ENCODE results near the gene MAP4K3.
"Not testable (repeated sequence)": the region's sequence is repeated elsewhere in the genome, so short reads cannot be mapped to it uniquely, and the experiment has no call there.

MAP4K3 gene

DNA sequence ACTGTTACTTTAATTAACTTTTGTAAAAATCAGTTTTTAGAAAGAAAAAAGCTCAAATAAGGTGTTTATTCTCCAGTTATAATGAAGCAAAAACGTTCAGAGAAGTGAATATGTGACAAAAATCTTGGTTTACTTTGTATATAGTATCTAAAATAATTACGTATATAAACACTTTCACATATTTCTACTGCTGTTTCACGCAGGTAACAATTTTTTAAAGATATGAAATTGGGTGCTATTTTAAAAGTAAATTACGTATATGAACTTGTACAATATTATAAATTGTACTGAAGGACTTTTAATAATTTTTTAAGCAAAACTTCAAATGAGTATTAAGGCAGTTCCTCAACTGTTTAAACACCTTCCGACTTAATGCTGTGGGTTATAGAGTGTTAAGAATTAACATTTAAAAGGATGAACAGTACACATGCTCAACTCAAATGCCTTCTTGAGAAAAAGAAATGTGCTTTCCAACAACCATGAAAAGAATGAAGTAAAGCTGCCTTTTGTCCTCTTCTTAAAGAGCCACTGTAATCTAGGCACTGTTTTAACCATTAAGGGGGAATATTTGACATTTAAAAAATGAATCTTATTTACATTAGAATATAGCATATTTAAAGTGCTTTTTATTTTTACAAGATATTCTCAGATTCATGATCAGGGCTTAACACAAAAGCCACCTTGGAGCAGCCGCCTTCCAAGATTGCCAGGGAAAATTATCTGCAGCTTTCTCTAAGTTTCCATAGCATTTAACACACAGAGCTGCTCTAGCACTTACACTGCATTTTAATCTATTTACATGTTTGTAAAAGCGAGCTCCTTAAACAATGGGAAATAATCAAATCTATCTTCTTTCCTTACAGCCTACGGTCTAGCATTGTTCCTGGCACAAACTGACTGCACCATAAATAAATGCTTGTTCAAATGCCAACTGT is 136.8 kb downstream of the MAP4K3 start:
- no peak for DNase-seq

DNA sequence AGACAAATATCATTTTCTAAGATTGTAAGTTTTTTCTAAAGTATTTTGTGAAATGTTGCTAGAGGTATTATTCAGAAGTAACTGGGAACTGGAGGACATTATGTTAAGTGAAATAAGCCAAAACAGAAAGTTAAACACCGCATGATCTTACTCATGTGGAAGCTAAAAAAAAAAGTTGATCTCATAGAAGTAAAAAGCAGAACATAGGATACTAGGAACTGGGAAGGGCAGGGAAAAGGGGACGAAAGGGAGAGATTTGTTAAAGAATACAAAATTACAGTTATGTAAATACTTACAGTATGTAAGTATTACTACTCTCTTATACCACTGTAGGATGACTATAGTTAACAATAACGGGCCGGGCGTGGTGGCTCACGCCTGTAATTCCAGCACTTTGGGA is 146.7 kb downstream of the MAP4K3 start:
- DNase-seq: no peak

DNA sequence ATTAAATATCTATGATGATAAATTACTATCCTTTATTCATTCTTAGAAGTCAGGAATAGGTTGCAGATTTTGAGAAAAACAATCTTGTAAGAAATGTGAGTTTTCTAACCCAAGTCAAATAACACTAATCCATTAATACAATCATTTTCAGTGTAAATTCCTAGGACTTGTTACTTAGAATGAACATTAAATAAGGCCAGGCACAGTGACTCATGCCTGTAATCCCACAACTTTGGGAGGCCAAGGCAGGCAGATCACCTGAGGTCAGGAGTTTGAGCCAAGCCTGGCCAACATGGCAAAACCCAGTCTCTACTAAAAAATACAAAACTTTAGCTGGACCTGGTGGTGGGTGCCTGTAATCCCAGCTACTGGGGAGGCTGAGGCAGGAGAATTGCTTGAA is 147.5 kb downstream of the MAP4K3 start:
- no peak for DNase-seq

DNA sequence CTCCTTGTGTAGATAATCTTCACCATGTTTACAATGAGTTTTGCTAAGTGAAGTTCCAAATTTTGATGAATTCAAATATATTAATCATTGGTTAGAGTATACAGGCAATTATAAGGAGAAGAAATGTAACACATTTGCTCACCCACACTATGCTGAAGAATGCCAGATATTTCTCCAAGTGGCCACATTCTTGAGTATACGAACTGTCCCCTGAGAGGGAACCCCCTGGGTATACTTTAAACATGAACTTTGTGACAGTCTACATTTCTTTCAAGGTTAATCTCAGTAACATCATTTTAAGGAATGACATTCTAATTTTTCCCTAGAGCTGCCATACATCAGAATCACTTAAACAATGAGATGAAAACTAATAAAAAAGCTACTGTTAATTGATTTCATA is 153.5 kb downstream of the MAP4K3 start:
- DNase-seq: no peak

DNA sequence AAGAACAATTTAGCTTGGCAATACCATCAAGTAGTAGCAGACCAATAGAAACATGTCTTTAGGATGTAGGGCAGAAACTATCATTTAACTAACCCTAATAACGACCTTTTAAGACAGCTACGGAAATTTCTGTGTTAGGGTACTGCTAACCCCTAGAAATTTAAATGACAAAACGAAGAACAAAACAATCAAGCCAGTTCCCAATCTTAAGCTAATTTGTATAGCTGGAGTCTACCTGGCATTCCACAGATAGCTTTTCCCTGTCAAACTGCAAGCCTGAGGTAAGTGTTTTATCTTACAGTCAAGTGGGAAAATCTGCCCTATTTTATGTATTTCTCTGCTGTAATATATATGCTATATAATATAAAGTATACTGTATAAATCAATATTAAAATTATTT is 155.7 kb downstream of the MAP4K3 start:
- DNase-seq: no peak

DNA sequence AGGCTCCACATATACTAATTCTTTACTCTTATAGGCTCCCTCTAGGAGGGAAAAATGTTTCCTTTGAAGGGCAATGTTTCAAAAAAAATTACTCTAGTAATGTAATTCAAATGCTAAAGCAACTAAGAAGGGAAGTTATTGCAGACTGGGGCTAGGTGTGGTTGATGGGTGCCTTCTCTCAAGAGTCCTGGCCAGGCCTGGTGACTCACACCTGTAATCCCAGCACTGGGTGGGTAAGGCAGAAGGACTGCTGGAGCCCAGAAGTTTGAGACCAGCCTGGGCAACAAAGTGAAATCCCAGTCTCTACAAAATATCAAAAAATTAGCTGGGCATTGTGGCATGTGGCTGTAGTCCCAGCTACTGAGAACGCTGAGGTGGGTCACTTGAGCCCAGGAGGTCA is 162.1 kb downstream of the MAP4K3 start:
- no peak for DNase-seq

- DNase-seq: no peak
These were observed 167.1 kb downstream of the MAP4K3 start for GRCh38 chr2:39269941-39270340.

DNA sequence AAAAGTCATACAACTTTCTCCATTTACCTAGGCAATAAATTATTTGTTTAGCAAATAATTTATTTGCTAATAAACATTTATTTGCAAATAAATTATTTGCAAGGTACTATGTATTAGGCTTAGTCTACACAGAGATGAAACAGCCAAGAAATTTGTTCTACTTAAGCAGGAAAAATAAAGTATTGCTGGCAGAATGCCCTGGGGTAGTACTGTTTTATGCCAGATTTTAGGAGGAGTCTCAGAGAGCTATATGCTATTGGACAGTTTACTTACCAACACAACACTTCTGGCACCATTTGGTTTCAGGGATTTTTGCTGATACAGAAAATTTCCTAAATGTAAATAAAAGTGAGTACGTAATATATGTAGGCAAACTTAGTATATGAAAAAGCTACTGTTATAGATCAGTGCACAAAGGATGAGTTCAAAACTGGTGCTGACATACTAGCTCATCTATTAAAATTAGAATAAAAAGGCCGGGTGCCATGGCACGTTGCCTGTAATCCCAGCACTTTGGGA is 170.1 kb downstream of the MAP4K3 start:
- no peak for DNase-seq

- DNase-seq: no peak
These were observed 170.8 kb downstream of the MAP4K3 start for GRCh38 chr2:39266139-39266805.

DNA sequence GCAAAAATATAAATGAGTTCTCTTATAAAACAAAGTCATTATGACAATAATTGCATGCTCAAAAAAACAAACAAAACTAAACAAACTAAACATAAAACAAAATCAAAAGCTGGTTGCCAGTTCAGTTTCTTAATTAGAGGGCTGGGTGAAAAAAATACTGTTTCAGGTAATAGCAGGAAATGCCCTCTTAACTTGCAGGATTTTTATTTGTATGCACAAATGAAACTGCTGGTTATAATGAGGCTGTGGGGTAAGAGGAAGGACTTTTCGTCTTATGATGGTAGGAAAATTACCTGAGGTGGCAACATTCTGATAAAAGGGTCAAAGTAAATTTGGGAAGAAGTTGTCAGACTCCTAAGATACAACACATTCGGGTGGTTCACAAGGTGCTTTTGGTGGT is 171.8 kb downstream of the MAP4K3 start:
- no peak for DNase-seq

GRCh38 chr2:39264733-39265132 is 172.4 kb downstream of the MAP4K3 start:
- no peak for DNase-seq

DNA sequence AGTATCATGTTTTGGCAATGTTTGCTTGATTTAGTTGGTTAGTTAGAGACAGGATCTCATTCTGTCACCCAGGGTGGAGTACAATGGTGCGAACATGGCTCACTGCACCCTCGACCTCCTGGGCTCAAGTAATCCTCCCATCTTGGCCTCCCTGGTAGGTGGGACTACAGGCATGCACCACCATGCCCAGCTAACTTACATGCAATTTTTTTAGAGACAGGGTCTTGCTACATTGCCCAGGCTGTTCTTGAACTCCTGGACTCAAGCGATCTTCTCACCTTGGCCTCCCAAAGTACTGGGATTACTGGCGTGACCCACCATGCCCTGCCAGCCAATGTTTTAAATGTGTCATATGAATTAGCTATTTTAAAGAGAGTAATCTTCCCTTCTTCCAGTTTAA is 177.0 kb downstream of the MAP4K3 start:
- no peak for DNase-seq

GRCh38 chr2:39256040-39256439 is 181.0 kb downstream of the MAP4K3 start:
- DNase-seq: no peak

GRCh38 chr2:39252888-39253518 is 184.1 kb downstream of the MAP4K3 start:
- no peak for DNase-seq

GRCh38 chr2:39247512-39248043 is 189.5 kb downstream of the MAP4K3 start:
- DNase-seq: no peak

- no peak for DNase-seq
These were observed 190.6 kb downstream of the MAP4K3 start for GRCh38 chr2:39246382-39246980.

DNA sequence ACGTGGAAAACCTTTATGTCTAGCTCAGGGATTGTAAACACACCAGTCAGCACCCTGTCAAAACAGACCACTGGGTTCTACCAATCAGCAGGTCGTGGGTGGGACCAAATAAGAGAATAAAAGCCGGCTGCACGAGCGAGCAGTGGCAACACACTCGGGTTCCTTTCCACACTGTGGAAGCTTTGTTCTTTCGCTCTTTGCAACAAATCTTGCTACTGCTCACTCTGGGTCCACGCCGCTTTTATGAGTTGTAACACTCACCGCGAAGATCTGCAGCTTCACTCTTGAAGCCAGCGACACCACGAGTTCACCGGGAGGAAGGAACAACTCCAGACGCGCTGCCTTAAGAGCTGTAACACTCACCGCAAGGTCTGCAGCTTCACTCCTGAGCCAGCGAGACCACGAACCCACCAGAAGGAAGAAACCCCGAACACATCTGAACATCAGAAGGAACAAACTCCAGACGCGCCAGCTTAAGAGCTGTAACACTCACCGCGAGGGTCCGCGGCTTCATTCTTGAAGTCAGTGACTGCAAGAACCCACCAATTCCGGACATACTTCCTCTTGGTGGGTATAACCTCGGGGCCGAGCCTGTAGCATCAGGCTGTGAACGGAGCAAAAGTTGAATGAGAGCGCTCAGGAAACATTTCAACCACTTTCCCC is 192.0 kb downstream of the MAP4K3 start:
- peak; percentile 59 to 73 for DNase-seq

DNA sequence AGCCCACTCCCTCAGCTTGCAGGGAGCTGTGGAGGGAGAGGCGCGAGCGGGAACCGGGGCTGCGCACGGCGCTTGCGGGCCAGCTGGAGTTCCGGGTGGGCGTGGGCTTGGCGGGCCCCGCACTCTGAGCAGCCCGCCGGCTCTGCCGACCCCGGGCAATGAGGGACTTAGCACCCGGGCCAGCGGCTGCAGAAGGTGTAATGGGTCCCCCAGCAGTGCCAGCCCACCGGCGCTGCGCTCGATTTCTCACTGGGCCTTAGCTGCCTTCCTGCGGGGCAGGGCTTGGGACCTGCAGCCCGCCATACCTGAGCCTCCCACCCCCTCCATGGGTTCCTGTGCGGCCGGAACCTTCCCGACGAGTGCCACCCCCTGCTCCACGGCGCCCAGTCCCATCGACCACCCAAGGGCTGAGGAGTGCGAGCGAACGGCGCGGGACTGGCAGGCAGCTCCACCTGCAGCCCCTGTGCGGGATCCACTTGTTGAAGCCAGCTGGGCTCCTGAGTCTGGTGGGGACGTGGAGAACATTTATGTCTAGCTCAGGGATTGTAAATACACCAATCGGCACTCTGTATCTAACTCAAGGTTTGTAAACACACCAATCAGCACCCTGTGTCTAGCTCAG is 192.7 kb downstream of the MAP4K3 start:
- not testable (repeated sequence) for DNase-seq

DNA sequence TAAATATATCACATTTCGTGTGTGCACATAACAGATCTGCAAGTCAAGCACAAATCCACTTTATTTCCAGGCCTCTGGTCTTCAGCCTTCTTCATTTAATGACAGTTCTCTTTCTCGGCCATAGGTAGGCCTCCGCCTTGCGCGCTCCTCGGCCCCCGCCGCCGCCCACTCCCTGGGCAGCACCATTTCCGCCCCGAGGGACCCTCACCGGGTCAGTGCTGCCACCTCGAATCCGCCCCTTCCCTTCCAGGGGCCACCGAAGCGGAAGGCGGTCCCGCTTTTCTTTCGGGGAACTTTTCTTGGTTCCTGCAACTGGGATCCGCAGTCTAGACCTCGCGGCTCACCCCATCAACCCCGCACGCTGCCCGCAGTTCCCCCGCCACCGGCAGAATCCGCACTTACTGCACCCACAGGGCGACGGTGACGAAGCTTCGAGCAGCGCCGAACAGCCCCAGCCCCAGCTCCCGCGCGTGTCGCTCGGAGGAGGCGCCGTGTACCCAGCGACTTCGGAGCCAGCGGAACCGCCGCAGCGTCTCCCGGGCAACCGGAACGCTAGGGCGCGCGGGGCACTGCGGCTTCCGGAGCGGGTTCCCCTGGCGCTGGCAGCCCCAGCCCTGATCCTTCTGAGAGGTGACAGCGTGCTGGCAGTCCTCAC is 193.5 kb downstream of the MAP4K3 start, which contains the start of gene CDKL4:
Gene CDKL4 (minus strand): TSS at position 502 of the 655 bp plus-strand sequence.
- DNase-seq: peak; percentile 38 to 57

GRCh38 chr2:39241588-39241987 is 195.5 kb downstream of the MAP4K3 start:
- no peak for DNase-seq

DNA sequence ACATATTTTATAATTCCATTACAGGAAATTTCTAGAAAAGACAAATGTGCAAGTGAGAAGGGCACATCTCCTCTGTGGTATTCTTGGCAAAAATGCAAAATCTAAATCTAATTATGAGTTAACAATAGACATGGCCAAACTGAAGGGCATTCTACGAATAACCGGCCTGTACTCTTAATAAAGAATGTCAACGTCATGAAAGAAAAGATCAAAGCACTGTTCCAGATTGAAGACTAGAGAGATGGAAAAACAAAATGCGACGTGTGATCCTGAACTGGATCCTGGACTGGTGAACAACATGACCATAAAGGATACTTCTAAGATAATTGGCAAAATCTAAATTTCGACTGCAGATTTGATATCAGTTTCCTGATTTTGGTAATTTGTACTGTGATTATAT is 196.3 kb downstream of the MAP4K3 start:
- DNase-seq: no peak
